Tibial nerve (tissue), 4 donors: ENCODE measurements around the gene TRIML2. TPM values are rescaled to one million over a fixed set of nuclear protein-coding genes. Genes with fewer than 3 reads are reported as not detected.

Experiments
- DNase-seq, 2 donors: peaks; one replicate each; pipeline ENCODE4 v3.0.0-alpha.2; 2019; ENCODE audit warnings: low spot score in 2 of 2
- H3K27ac ChIP-seq, 4 donors: fragments of 200-600 bp; sonication (generic) in 3 of 4; one replicate each; pipeline ENCODE4 v1.5.1; 2017 to 2019; ENCODE audit warnings: mild to moderate bottlenecking in 1 of 4
- H3K27me3 ChIP-seq, 2 donors: fragments of 200-600 bp; sonication (generic) in 1 of 2; one replicate each; pipeline versions ENCODE4 v1.5.1 to v1.6.0; 2017 to 2019
- H3K36me3 ChIP-seq, 3 donors: fragments of 200-600 bp; sonication (generic); one replicate each; pipeline ENCODE4 v1.5.1; 2018 to 2019
- H3K4me1 ChIP-seq, 4 donors: fragments of 200-600 bp; sonication (generic) in 3 of 4; one replicate each; pipeline ENCODE4 v1.5.1; 2017 to 2019
- H3K4me3 ChIP-seq, 4 donors: fragments of 200-600 bp; sonication (generic) in 3 of 4; one replicate each; pipeline ENCODE4 v1.5.1; 2017 to 2019; ENCODE audit warnings: mild to moderate bottlenecking in 1 of 4, moderate library complexity in 1 of 4
- H3K9me3 ChIP-seq, 4 donors: fragments of 200-600 bp; sonication (generic) in 3 of 4; one replicate each; pipeline ENCODE4 v1.5.1; 2017 to 2019
- EP300 ChIP-seq, 2 donors: sonication (generic); formaldehyde crosslinking; IDR thresholded peaks; one replicate each; pipeline ENCODE4 v1.6.1; 2017; ENCODE audit warnings: antibody characterized with exemption in 2 of 2, mild to moderate bottlenecking in 1 of 2
- POLR2A ChIP-seq, 2 donors: fragments of 450-650 bp; IDR thresholded peaks; one replicate each; pipeline ENCODE4 v1.6.1; 2017; ENCODE audit warnings: antibody characterized with exemption in 2 of 2, mild to moderate bottlenecking in 2 of 2, moderate library complexity in 2 of 2
- WGBS, 2 donors: methylation state at CpG; one replicate each; pipeline ENCODE4 v1.1.5; 2018; 5-methylcytosine and 5-hydroxymethylcytosine counted together
- total RNA-seq, 4 donors: library from RNA; depleted of rRNA; stranded (reverse); fragments of >200 nt; gene quantifications; one replicate each; pipeline ENCODE4 v1.1.0, GENCODE V29; 2016
- TF ChIP-seq, protein P1 (sequence below), 5 experiments: fragments of 200-600 bp in 3 of 5; fragments of 450-650 bp in 2 of 5; sonication (generic) in 3 of 5; IDR thresholded peaks; one replicate each; pipeline ENCODE4 v1.5.1; 2016 to 2019; ENCODE audit warnings: antibody characterized with exemption in 5 of 5, mild to moderate bottlenecking in 3 of 5, moderate library complexity in 2 of 5

Gene TRIML2
- total RNA-seq, 4 donors from 2014 or later, result not detected

- no peak for DNase-seq
- Histone ChIP-seq H3K4me3 (no peak overlapping the region), H3K27me3 (no peaks in the 10 kb centered on the region), H3K36me3 (no peaks in the 10 kb centered on the region), H3K27ac (no peak overlapping the region), H3K4me1 (no peaks in the 10 kb centered on the region), H3K9me3 (no peaks in the 10 kb centered on the region)
- 73 to 77% methylated on average over 10 of the region's 10 CpGs for WGBS, 2 donors
- TF ChIP-seq POLR2A (IDR thresholded peaks at IDR 0.05) (no peak), EP300 (IDR thresholded peaks at IDR 0.05) (no peak)
- TF ChIP-seq, protein P1, sequence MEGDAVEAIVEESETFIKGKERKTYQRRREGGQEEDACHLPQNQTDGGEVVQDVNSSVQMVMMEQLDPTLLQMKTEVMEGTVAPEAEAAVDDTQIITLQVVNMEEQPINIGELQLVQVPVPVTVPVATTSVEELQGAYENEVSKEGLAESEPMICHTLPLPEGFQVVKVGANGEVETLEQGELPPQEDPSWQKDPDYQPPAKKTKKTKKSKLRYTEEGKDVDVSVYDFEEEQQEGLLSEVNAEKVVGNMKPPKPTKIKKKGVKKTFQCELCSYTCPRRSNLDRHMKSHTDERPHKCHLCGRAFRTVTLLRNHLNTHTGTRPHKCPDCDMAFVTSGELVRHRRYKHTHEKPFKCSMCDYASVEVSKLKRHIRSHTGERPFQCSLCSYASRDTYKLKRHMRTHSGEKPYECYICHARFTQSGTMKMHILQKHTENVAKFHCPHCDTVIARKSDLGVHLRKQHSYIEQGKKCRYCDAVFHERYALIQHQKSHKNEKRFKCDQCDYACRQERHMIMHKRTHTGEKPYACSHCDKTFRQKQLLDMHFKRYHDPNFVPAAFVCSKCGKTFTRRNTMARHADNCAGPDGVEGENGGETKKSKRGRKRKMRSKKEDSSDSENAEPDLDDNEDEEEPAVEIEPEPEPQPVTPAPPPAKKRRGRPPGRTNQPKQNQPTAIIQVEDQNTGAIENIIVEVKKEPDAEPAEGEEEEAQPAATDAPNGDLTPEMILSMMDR (IDR thresholded peaks at IDR 0.05), result no peak
These were observed 28.8 kb upstream of the TRIML2 start for GRCh38 chr4:188138227-188138626.

GRCh38 chr4:188132232-188132631, 22.8 kb upstream of the TRIML2 start:
- Histone ChIP-seq H3K4me3 (no peak overlapping the region), H3K27ac (no peak overlapping the region), H3K4me1 (no peaks in the 10 kb centered on the region), H3K9me3 (no peaks in the 10 kb centered on the region), H3K27me3 (no peaks in the 10 kb centered on the region), H3K36me3 (no peaks in the 10 kb centered on the region)
- TF ChIP-seq, protein P1 (IDR thresholded peaks at IDR 0.05), result no peak
- TF ChIP-seq POLR2A (IDR thresholded peaks at IDR 0.05) (no peak), EP300 (IDR thresholded peaks at IDR 0.05) (no peak)
- 93 to 95% methylated on average over 5 of the region's 5 CpGs for WGBS, 2 donors
- no peak for DNase-seq

GRCh38 chr4:188130355-188130754, 21.0 kb upstream of the TRIML2 start:
- Histone ChIP-seq H3K27ac (no peak overlapping the region), H3K4me3 (no peak overlapping the region), H3K4me1 (no peaks in the 10 kb centered on the region), H3K36me3 (no peaks in the 10 kb centered on the region), H3K27me3 (no peaks in the 10 kb centered on the region), H3K9me3 (no peaks in the 10 kb centered on the region)
- 76 to 80% methylated on average over 4 of the region's 4 CpGs for WGBS, 2 donors
- no peak for DNase-seq
- TF ChIP-seq EP300 (IDR thresholded peaks at IDR 0.05) (no peak), POLR2A (IDR thresholded peaks at IDR 0.05) (no peak)
- TF ChIP-seq, protein P1 (IDR thresholded peaks at IDR 0.05), result no peak

GRCh38 chr4:188127214-188127874, 17.9 kb upstream of the TRIML2 start:
- H3K27ac ChIP-seq, result no peak overlapping the region
- H3K4me3 ChIP-seq, result no peak overlapping the region
- 47 to 61% methylated on average over 5 of the region's 5 CpGs for WGBS, 2 donors

DNA sequence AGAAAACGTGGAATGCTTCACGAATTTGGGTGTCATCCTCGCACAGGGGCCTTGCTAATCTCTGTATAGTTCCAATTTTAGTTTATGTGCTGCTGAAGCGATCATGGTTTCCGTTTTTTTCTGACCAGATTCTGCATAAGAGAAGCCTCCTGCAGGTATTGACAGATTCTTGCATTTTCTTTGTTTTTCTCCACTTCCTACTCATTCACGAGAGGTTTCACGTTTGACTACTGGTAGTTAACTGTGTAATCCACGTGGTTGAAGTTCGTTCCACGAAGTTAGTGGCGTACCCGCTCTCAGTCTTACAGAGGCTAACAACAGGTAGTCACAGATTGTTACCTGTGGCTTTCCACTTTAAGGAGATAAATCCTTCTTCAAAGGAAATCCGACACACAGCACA, 12.1 kb upstream of the TRIML2 start:
- H3K9me3 ChIP-seq, result no peaks in the 10 kb centered on the region
- DNase-seq, result no peak
- H3K36me3 ChIP-seq, result no peaks in the 10 kb centered on the region
- no peak overlapping the region for H3K4me3 ChIP-seq
- H3K4me1 ChIP-seq, result no peaks in the 10 kb centered on the region
- no peak overlapping the region for H3K27ac ChIP-seq
- 64 to 66% methylated on average over 13 of the region's 13 CpGs for WGBS, 2 donors
- TF ChIP-seq EP300 (IDR thresholded peaks at IDR 0.05) (no peak), POLR2A (IDR thresholded peaks at IDR 0.05) (no peak)
- TF ChIP-seq, protein P1 (IDR thresholded peaks at IDR 0.05), result no peak
- H3K27me3 ChIP-seq, result no peaks in the 10 kb centered on the region

More at GRCh38 chr4:188127214-188127874, 17.9 kb upstream of the TRIML2 start:
- no peaks in the 10 kb centered on the region for H3K4me1 ChIP-seq
- H3K36me3 ChIP-seq, result no peaks in the 10 kb centered on the region
- no peaks in the 10 kb centered on the region for H3K27me3 ChIP-seq
- no peak for TF ChIP-seq EP300 (IDR thresholded peaks at IDR 0.05)
- TF ChIP-seq, protein P1 (IDR thresholded peaks at IDR 0.05), result no peak
- no peaks in the 10 kb centered on the region for H3K9me3 ChIP-seq
- DNase-seq, result no peak
